Left ventricle myocardium inferior (tissue), 1 donor: ENCODE results near the gene MACF1. TPM values are rescaled to one million over a fixed set of nuclear protein-coding genes. Genes with fewer than 3 reads are reported as not detected.

Source experiments
- DNase-seq: peaks from one replicate; pipeline ENCODE4 v3.0.0-alpha.2; 2020
- H3K27ac ChIP-seq: fragments of 200-600 bp; replicated peaks from 2 replicates; pipeline ENCODE4 v1.8.0; 2021
- H3K27me3 ChIP-seq: fragments of 200-600 bp; 2 replicates; pipeline ENCODE4 v1.8.0; 2021; ENCODE audit warnings: low read depth
- H3K36me3 ChIP-seq: fragments of 200-600 bp; 2 replicates; pipeline ENCODE4 v1.8.0; 2021
- H3K4me1 ChIP-seq: fragments of 200-600 bp; 2 replicates; pipeline ENCODE4 v1.8.0; 2021
- H3K4me3 ChIP-seq: fragments of 200-600 bp; 2 replicates; pipeline ENCODE4 v1.8.0; 2021; ENCODE audit warnings: mild to moderate bottlenecking, moderate library complexity
- H3K9me3 ChIP-seq: fragments of 200-600 bp; replicated peaks from 2 replicates; pipeline ENCODE4 v1.8.0; 2021
- CTCF ChIP-seq: fragments of 200-600 bp; IDR thresholded peaks from 2 replicates; pipeline ENCODE4 v1.8.0; 2021; ENCODE audit warnings: antibody characterized with exemption, mild to moderate bottlenecking, borderline replicate concordance
- intact Hi-C: fragments of 100-400 bp; cut with micrococcal nuclease; formaldehyde crosslinking; loops from one replicate; pipeline ENCODE4 v1.11.0; 2022
- total RNA-seq: library from RNA; stranded (reverse); fragmentation: NEBNext Ultra II Directional; extraction: Animal tissue kit (Norgen Biotek cat#: 25700); gene quantifications from one replicate; pipeline ENCODE4 v1.2.1, GENCODE V29; 2021
- donor health status: DM: no; HTN: yes; CAD: no; lungs with severe emphysema.

Gene MACF1
- total RNA-seq, 1 donor from 2014 or later = 181 TPM

GRCh38 chr1:39214714-39214997 lies 10.2 kb downstream of the MACF1 start:
- Histone ChIP-seq H3K27ac (peak overlapping the region; percentile 84), H3K4me1 (peaks cover 87% of the 10 kb centered on the region), H3K27me3 (no peaks in the 10 kb centered on the region), H3K36me3 (no peaks in the 10 kb centered on the region), H3K4me3 (peak overlapping the region; percentile 59), H3K9me3 (no peaks in the 10 kb centered on the region)
- TF ChIP-seq CTCF = no peak
- intact Hi-C loops = no loop called here
- no peak for DNase-seq

GRCh38 chr1:39214998-39215873 lies 10.7 kb downstream of the MACF1 start:
- H3K4me1 ChIP-seq = peaks cover 92% of the 10 kb centered on the region
- H3K36me3 ChIP-seq = no peaks in the 10 kb centered on the region
- intact Hi-C loops = no loop called here
- no peak for DNase-seq
- TF ChIP-seq CTCF = no peak
- peak overlapping the region; percentile 84 for H3K27ac ChIP-seq
- no peaks in the 10 kb centered on the region for H3K9me3 ChIP-seq
- H3K27me3 ChIP-seq = no peaks in the 10 kb centered on the region
- peak overlapping the region; percentile 59 for H3K4me3 ChIP-seq

- no peak for TF ChIP-seq CTCF
- intact Hi-C loops = no loop called here
- H3K36me3 ChIP-seq = no peaks in the 10 kb centered on the region
- peak overlapping the region; percentile 59 for H3K4me3 ChIP-seq
- no peaks in the 10 kb centered on the region for H3K27me3 ChIP-seq
- no peaks in the 10 kb centered on the region for H3K9me3 ChIP-seq
- H3K27ac ChIP-seq = peak overlapping the region; percentile 84
- H3K4me1 ChIP-seq = peaks cover 98% of the 10 kb centered on the region
- no peak for DNase-seq
These were observed 12.3 kb downstream of the MACF1 start for GRCh38 chr1:39216771-39217170.

GRCh38 chr1:39220891-39221870 lies 16.7 kb downstream of the MACF1 start:
- DNase-seq = no peak
- Histone ChIP-seq H3K4me3 (no peak overlapping the region), H3K27ac (no peak overlapping the region), H3K9me3 (no peaks in the 10 kb centered on the region), H3K4me1 (peaks cover 95% of the 10 kb centered on the region), H3K36me3 (no peaks in the 10 kb centered on the region), H3K27me3 (no peaks in the 10 kb centered on the region)
- TF ChIP-seq CTCF = no peak
- intact Hi-C loops = no loop called here

GRCh38 chr1:39224295-39224829 lies 19.9 kb downstream of the MACF1 start:
- Histone ChIP-seq H3K27me3 (no peaks in the 10 kb centered on the region), H3K4me1 (peaks cover 96% of the 10 kb centered on the region), H3K27ac (peak overlapping the region; percentile 2), H3K36me3 (no peaks in the 10 kb centered on the region), H3K4me3 (no peak overlapping the region), H3K9me3 (no peaks in the 10 kb centered on the region)
- no peak for TF ChIP-seq CTCF
- intact Hi-C loops = no loop called here
- DNase-seq = no peak
